Loucy (cell line): ENCODE measurements around the gene BOC.
"Not testable (repeated sequence)": the region's sequence is repeated elsewhere in the genome, so short reads cannot be mapped to it uniquely, and the experiment has no call there.

Experiments
- H2AFZ ChIP-seq: fragments of 200-600 bp; sonication (generic); 2 replicates; pipeline ENCODE4 v1.6.0; 2016; ENCODE audit warnings: antibody characterized with exemption, mild to moderate bottlenecking, low read length, moderate library complexity
- H3F3A ChIP-seq: fragments of 200-600 bp; 2 replicates; pipeline ENCODE4 v1.6.0; 2016; ENCODE audit warnings: antibody characterized with exemption, low read depth, mild to moderate bottlenecking
- H3K27me3 ChIP-seq: fragments of 200-600 bp; sonication (generic); 2 replicates; pipeline ENCODE4 v1.6.1; 2014; ENCODE audit warnings: low read length, mild to moderate bottlenecking; ENCODE audit not compliant: insufficient read depth, poor library complexity, severe bottlenecking
- H3K36me3 ChIP-seq: fragments of 200-600 bp; sonication (generic); 2 replicates; pipeline ENCODE4 v1.6.1; 2016; ENCODE audit warnings: low read length; ENCODE audit not compliant: insufficient read depth
- H3K4me1 ChIP-seq: fragments of 200-600 bp; sonication (generic); 2 replicates; pipeline ENCODE4 v1.5.1; 2014; ENCODE audit warnings: low read length, mild to moderate bottlenecking; ENCODE audit not compliant: insufficient read depth, poor library complexity, severe bottlenecking
- H3K4me2 ChIP-seq: fragments of 200-600 bp; sonication (generic); 2 replicates; pipeline ENCODE4 v1.6.0; 2014; ENCODE audit warnings: antibody characterized with exemption, low read length, low read depth, mild to moderate bottlenecking; ENCODE audit not compliant: poor library complexity, severe bottlenecking
- H3K4me3 ChIP-seq: fragments of 200-600 bp; sonication (generic); 2 replicates; pipeline ENCODE4 v1.5.1; 2014; ENCODE audit warnings: low read length, mild to moderate bottlenecking, mixed read lengths; ENCODE audit not compliant: poor library complexity, severe bottlenecking
- H3K79me2 ChIP-seq: fragments of 200-600 bp; sonication (generic); 2 replicates; pipeline ENCODE4 v1.6.1; 2014; ENCODE audit warnings: low read length; ENCODE audit not compliant: insufficient read depth
- H3K9ac ChIP-seq: fragments of 200-600 bp; sonication (generic); 2 replicates; pipeline ENCODE4 v1.6.0; 2014; ENCODE audit warnings: mild to moderate bottlenecking, low read depth, low read length, moderate library complexity; ENCODE audit not compliant: poor library complexity, severe bottlenecking
- H3K9me2 ChIP-seq: fragments of 200-600 bp; sonication (generic); replicated peaks from 2 replicates; pipeline ENCODE4 v1.6.1; 2016; ENCODE audit warnings: low read depth, low read length, mixed read lengths
- H3K9me3 ChIP-seq: fragments of 200-600 bp; sonication (generic); 2 replicates; pipeline ENCODE4 v1.6.1; 2014; ENCODE audit warnings: mild to moderate bottlenecking, antibody characterized with exemption, low read length, low read depth; ENCODE audit not compliant: insufficient read depth
- H4K20me1 ChIP-seq: fragments of 200-600 bp; sonication (generic); 2 replicates; pipeline ENCODE4 v1.6.0; 2014; ENCODE audit warnings: antibody characterized with exemption, low read length, mild to moderate bottlenecking; ENCODE audit not compliant: insufficient read depth, poor library complexity, severe bottlenecking
- EZH2phosphoT487 ChIP-seq: fragments of 200-600 bp; IDR thresholded peaks from 2 replicates; pipeline ENCODE4 v1.6.1; 2018; ENCODE audit warnings: antibody characterized with exemption, mild to moderate bottlenecking, moderate library complexity, borderline replicate concordance
- TF ChIP-seq, protein P1 (sequence below): fragments of 200-600 bp; sonication (generic); conservative IDR thresholded peaks from 2 replicates; pipeline ENCODE4 v1.5.1; 2014; ENCODE audit warnings: mild to moderate bottlenecking, antibody characterized with exemption, low read length

BOC gene

GRCh38 chr3:113169891-113170452, 41.4 kb upstream of the BOC start:
- H3K4me1 ChIP-seq: no peaks in the 10 kb centered on the region
- TF ChIP-seq, protein P1, sequence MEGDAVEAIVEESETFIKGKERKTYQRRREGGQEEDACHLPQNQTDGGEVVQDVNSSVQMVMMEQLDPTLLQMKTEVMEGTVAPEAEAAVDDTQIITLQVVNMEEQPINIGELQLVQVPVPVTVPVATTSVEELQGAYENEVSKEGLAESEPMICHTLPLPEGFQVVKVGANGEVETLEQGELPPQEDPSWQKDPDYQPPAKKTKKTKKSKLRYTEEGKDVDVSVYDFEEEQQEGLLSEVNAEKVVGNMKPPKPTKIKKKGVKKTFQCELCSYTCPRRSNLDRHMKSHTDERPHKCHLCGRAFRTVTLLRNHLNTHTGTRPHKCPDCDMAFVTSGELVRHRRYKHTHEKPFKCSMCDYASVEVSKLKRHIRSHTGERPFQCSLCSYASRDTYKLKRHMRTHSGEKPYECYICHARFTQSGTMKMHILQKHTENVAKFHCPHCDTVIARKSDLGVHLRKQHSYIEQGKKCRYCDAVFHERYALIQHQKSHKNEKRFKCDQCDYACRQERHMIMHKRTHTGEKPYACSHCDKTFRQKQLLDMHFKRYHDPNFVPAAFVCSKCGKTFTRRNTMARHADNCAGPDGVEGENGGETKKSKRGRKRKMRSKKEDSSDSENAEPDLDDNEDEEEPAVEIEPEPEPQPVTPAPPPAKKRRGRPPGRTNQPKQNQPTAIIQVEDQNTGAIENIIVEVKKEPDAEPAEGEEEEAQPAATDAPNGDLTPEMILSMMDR: no peak; the same call in 1 of the 2 replicates
- no peak for TF ChIP-seq EZH2phosphoT487
- no peaks in the 10 kb centered on the region for H3K79me2 ChIP-seq

GRCh38 chr3:113170771-113171170, 40.6 kb upstream of the BOC start:
- no peaks in the 10 kb centered on the region for H3K79me2 ChIP-seq
- no peaks in the 10 kb centered on the region for H3K27me3 ChIP-seq
- no peak overlapping the region for H3K4me3 ChIP-seq
- H3K9ac ChIP-seq: no peak overlapping the region
- no peaks in the 10 kb centered on the region for H3K9me3 ChIP-seq
- no peaks in the 10 kb centered on the region for H3F3A ChIP-seq
- no peaks in the 10 kb centered on the region for H3K4me1 ChIP-seq
- no peaks in the 10 kb centered on the region for H4K20me1 ChIP-seq
- no peaks in the 10 kb centered on the region for H3K9me2 ChIP-seq
- H3K36me3 ChIP-seq: no peaks in the 10 kb centered on the region
- H3K4me2 ChIP-seq: no peak overlapping the region
- no peak for TF ChIP-seq EZH2phosphoT487
- TF ChIP-seq, protein P1: no peak
- no peak overlapping the region for H2AFZ ChIP-seq

More at GRCh38 chr3:113169891-113170452, 41.4 kb upstream of the BOC start:
- H4K20me1 ChIP-seq: no peaks in the 10 kb centered on the region
- H3K9ac ChIP-seq: no peak overlapping the region
- H3K9me3 ChIP-seq: no peaks in the 10 kb centered on the region
- no peaks in the 10 kb centered on the region for H3K27me3 ChIP-seq
- no peaks in the 10 kb centered on the region for H3K9me2 ChIP-seq
- no peak overlapping the region for H2AFZ ChIP-seq
- H3F3A ChIP-seq: no peaks in the 10 kb centered on the region
- H3K36me3 ChIP-seq: no peaks in the 10 kb centered on the region
- no peak overlapping the region for H3K4me3 ChIP-seq
- H3K4me2 ChIP-seq: no peak overlapping the region

- H3K4me1 ChIP-seq, H3K27me3 ChIP-seq, H4K20me1 ChIP-seq, H3K4me3 ChIP-seq, H3K9me2 ChIP-seq, H3F3A ChIP-seq, H3K79me2 ChIP-seq, H3K4me2 ChIP-seq, H3K9me3 ChIP-seq, H2AFZ ChIP-seq, H3K9ac ChIP-seq, H3K36me3 ChIP-seq: not testable (repeated sequence)
These were observed 39.6 kb upstream of the BOC start for GRCh38 chr3:113171675-113172300.

- H3K4me3 ChIP-seq: no peak overlapping the region
- no peaks in the 10 kb centered on the region for H3K4me1 ChIP-seq
- no peaks in the 10 kb centered on the region for H4K20me1 ChIP-seq
- H2AFZ ChIP-seq: no peak overlapping the region
- no peaks in the 10 kb centered on the region for H3K36me3 ChIP-seq
- no peaks in the 10 kb centered on the region for H3K9me2 ChIP-seq
- H3K4me2 ChIP-seq: no peak overlapping the region
- H3F3A ChIP-seq: no peaks in the 10 kb centered on the region
- no peak for TF ChIP-seq EZH2phosphoT487
- TF ChIP-seq, protein P1: no peak
- H3K9me3 ChIP-seq: no peaks in the 10 kb centered on the region
- H3K79me2 ChIP-seq: no peaks in the 10 kb centered on the region
- H3K9ac ChIP-seq: no peak overlapping the region
- no peaks in the 10 kb centered on the region for H3K27me3 ChIP-seq
These were observed 38.3 kb upstream of the BOC start for GRCh38 chr3:113173102-113173501.
